ENCODE measurements around the gene CYP27A1. TPM values are rescaled to one million over a fixed set of nuclear protein-coding genes. Genes with fewer than 3 reads are reported as not detected.

The CYP27A1 gene
- total and polyA plus RNA-seq, 2 of the 4 experiments (the other 2 are of a cell fraction), result 5.2 to 5.3 TPM

DNA sequence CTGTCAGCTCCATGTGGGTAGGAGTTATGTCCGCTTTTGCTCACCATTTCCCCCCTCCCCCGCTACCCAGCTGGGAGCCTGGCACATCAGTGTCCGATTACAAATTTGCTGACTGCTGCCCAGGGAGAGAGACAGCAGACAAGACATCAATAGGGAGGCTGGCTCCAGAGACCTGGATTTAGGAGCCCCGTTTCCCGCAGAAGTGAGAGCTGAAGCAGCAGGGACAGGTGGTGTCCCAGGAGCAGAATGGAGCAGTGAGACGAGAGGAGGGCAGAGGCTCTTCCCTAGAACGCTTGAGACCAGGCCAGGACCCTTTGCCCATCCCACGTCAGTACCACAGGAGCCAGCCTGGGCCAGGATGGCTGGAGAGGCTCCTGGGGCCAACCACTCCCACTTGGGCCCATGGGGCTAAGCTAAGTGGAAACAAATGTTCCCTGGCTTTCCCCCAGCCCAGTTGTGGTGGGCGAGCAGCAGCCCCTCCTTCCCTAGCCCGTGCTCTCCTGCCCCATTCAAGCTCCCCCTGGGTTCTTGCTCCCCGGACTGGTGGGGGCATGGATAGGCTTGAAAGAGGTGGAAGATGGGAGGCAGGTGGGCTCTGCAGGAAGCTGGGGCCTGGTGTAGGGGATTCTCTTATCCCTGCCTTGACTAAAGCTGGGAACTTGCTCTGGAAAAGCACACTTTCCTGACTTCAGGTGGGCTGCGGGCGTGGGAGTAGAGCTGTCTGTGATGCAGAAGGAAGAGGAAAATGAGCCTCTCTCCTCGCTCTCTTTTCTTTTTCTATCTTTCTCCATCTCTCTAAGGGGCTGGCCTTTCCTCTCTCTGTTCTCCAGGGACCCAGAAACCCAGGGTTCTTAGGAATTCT lies 73.6 kb downstream of the CYP27A1 start:
- Histone ChIP-seq H3K14ac (replicated peaks; ENCODE audit: low read depth, low read length) (no peak overlapping the region), H2BK15ac (ENCODE audit: low read depth, low read length) (no peak overlapping the region), H3K18ac (ENCODE audit: low read depth, low read length) (no peak overlapping the region), H4K20me1 (ENCODE audit: insufficient read depth, low read length) (no peaks in the 10 kb centered on the region; the same call in 1 of the 2 replicates), H3K36me3 (ENCODE audit: control insufficient read depth, insufficient read depth, low read length) (no peaks in the 10 kb centered on the region), H3K27me3 (ENCODE audit: control insufficient read depth, insufficient read depth, low read length) (peaks cover 78% of the 10 kb centered on the region), H3K79me1 (ENCODE audit: low read depth in 1 of 2, low read length in 2 of 2) (no peaks in the 10 kb centered on the region), H3K9me3 (ENCODE audit: control insufficient read depth, insufficient read depth, low read length) (peaks cover 4% of the 10 kb centered on the region; the same call in 1 of the 2 replicates), H3K4me3 (ENCODE audit: insufficient read depth, low read depth, low read length) (no peak overlapping the region), H3K56ac (ENCODE audit: extremely low read depth, insufficient read depth, low read length) (no peak overlapping the region), H4K91ac (ENCODE audit: insufficient read depth, low read depth, low read length) (no peak overlapping the region), H2BK5ac (ENCODE audit: low read depth, low read length, poor library complexity, severe bottlenecking) (no peak overlapping the region), H3K4me2 (ENCODE audit: low read depth, low read length) (no peak overlapping the region), H4K8ac (ENCODE audit: low read depth in 2 of 2, low read length in 2 of 2) (no peak overlapping the region), H2BK120ac (ENCODE audit: low read depth, low read length) (no peak overlapping the region), H2AFZ (replicated peaks; ENCODE audit: low read length, poor library complexity) (no peak overlapping the region), H4K5ac (ENCODE audit: low read depth, low read length) (no peak overlapping the region), H3K9ac (ENCODE audit: low read depth, low read length) (no peak overlapping the region), H3K9me1 (ENCODE audit: insufficient read depth, low read length) (no peaks in the 10 kb centered on the region), H3K27ac (ENCODE audit: insufficient read depth, low read length) (no peak overlapping the region), H2AK5ac (ENCODE audit: low read depth, low read length) (no peak overlapping the region), H2BK20ac (ENCODE audit: low read depth, low read length) (no peak overlapping the region), H3K4ac (ENCODE audit: low read depth, low read length) (no peak overlapping the region), H3K4me1 (ENCODE audit: control insufficient read depth, insufficient read depth, low read length) (peaks cover 5% of the 10 kb centered on the region; the same call in 1 of the 2 replicates), H3K23ac (ENCODE audit: low read depth, low read length) (no peak overlapping the region), H2AK9ac (replicated peaks; ENCODE audit: low read depth, low read length, poor library complexity) (no peak overlapping the region)
- DNase-seq (no peak), ATAC-seq (ENCODE audit: low read depth) (no peak)
- CTCF ChIA-PET, result interaction anchor here (0.9 to 1.3 kb wide), 2 partner anchors 8 to 21 kb away, joined by 3 to 4 read pairs; no protein-coding TSS in a partner anchor
- 26% methylated on average over 3 of the region's 14 CpGs; no CpG with 5 or more reads in 1 of the 2 experiments for WGBS, 2 experiments (ENCODE audit: extremely low coverage in 2 of 2, insufficient read length in 1 of 2)
- no TSS peak for BruUV-seq (replicated peaks)
- in situ Hi-C loops (cut with MboI; ENCODE audit: low sequenced_read_pairs), result no loop called here
- POLR2A ChIA-PET (ENCODE audit: unreplicated experiment), result no interaction called here
- dilution Hi-C loops (cut with HindIII; ENCODE audit: low sequenced_read_pairs, unreplicated experiment), result no loop called here
- TF ChIP-seq RFX5 (IDR thresholded peaks at IDR 0.05; ENCODE audit: low read depth, low read length) (no peak), MAFK (IDR thresholded peaks at IDR 0.05; ENCODE audit: low read depth, low read length) (no peak), BHLHE40 (IDR thresholded peaks at IDR 0.05; ENCODE audit: low read depth, low read length) (no peak), POLR2A (IDR thresholded peaks at IDR 0.05; ENCODE audit: low read depth, low read length) (no peak), RAD21 (IDR thresholded peaks at IDR 0.05; ENCODE audit: low read length) (no peak), NFE2L2 (IDR thresholded peaks at IDR 0.05; ENCODE audit: low read depth, low read length) (no peak), SMC3 (IDR thresholded peaks at IDR 0.05; ENCODE audit: low read depth, low read length) (no peak), MXI1 (IDR thresholded peaks at IDR 0.05; ENCODE audit: borderline replicate concordance, low read depth, low read length) (no peak), RCOR1 (IDR thresholded peaks at IDR 0.05; ENCODE audit: insufficient replicate concordance, low read length) (no peak)
- TF ChIP-seq, protein P1, sequence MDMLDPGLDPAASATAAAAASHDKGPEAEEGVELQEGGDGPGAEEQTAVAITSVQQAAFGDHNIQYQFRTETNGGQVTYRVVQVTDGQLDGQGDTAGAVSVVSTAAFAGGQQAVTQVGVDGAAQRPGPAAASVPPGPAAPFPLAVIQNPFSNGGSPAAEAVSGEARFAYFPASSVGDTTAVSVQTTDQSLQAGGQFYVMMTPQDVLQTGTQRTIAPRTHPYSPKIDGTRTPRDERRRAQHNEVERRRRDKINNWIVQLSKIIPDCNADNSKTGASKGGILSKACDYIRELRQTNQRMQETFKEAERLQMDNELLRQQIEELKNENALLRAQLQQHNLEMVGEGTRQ (IDR thresholded peaks at IDR 0.05; ENCODE audit: low read depth, low read length), result no peak
- intact Hi-C loops (cut with micrococcal nuclease), result no loop called here

Measured in IMR-90 (cell line).